HG03103 (cell line): Measurements from ENCODE around the gene TSNAXIP1.

Experiments used
- ATAC-seq: cut with Tn5 transposase; IDR thresholded peaks from one replicate; pipeline ENCODE4 v1.9.1; 2021; ENCODE audit warnings: low read depth; ENCODE audit not compliant: unreplicated experiment

Gene TSNAXIP1, protein sequence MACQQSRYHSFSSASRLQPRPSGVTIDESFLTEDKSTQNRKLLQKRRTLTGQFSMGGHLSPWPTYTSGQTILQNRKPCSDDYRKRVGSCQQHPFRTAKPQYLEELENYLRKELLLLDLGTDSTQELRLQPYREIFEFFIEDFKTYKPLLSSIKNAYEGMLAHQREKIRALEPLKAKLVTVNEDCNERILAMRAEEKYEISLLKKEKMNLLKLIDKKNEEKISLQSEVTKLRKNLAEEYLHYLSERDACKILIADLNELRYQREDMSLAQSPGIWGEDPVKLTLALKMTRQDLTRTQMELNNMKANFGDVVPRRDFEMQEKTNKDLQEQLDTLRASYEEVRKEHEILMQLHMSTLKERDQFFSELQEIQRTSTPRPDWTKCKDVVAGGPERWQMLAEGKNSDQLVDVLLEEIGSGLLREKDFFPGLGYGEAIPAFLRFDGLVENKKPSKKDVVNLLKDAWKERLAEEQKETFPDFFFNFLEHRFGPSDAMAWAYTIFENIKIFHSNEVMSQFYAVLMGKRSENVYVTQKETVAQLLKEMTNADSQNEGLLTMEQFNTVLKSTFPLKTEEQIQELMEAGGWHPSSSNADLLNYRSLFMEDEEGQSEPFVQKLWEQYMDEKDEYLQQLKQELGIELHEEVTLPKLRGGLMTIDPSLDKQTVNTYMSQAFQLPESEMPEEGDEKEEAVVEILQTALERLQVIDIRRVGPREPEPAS

DNA sequence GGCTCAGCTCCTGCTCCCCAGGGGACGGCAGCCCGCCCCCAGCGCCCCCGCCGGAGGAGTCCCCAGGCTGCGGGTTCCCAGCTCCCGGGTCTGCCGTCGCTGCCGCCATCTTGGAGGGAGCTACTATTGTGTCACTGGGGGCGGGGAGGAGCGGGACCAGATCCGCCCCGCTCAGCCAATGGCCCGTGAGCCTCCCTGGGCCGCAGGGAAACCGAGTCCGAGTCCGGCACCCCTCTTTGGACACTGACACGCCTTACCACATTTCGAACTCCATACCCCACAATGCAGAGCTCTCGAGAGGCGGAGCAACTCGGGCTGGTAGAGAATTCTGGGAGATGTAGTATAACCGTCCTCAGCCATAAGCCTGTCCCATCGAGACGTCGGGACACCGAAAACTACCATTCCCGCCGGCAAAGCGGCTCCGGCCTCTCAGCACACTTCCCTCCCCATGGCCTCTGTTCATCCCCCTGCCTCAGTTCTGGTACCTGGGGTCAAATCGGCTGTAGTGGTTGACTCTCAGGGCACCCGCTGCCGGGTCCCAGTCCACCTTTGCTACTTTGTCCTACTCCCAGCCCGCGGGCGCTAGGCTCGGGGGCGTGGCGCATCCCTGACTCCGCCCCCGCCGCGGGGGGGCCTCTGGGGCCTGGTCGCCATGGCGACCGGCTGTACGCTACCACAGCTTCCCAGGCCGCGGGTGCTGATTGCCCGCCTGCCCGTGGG is at the start of gene TSNAXIP1, which contains the start of gene RANBP10:
TSS of gene TSNAXIP1 (plus strand) at position 462 of the 720 bp plus-strand sequence. CDS start 261 bp downstream, outside the sequence.
TSS of gene RANBP10 (minus strand) at position 133 of the 720 bp plus-strand sequence. CDS start at position 109, 24 bp downstream.
- peak; percentile 83 for ATAC-seq

DNA sequence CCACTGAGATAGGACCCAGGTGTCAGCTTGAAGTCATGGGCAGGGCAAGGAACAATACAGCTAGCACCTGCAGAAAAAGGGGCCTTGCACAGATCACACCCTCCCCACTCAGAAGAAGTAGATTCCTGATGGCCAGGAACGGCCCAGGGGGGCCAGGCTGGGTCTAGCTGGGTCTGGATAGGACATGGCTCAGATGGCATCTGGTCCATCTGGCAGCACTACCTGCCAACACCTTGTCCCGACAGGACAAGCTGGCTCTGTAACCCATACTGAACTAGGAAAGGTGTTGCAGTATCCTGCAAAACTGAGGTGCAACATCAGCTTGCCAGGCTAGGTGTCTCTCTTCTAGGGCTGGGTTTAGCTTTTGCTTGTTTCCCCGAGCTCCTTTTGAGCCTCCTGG is 48.7 kb upstream of the TSNAXIP1 start:
- ATAC-seq: no peak

DNA sequence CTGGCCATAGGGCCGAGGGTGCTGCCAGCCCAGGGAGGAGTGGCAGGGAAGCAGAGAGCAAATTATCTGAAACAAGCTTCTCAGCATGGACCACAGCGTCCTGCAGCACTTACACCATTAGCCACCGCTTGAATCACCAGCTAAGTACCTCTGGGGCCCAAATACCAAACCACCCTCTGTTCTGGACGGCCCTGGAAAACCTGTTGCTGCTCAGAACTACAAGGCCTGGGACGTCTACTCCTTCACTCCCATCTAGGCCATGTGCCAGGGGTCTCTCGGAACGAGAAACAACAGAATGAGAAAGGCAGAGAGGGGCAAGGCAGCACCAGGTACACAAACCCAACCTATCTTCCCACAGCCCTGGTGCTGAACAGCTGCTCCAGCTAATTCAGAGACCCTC is 47.7 kb upstream of the TSNAXIP1 start:
- ATAC-seq: no peak

DNA sequence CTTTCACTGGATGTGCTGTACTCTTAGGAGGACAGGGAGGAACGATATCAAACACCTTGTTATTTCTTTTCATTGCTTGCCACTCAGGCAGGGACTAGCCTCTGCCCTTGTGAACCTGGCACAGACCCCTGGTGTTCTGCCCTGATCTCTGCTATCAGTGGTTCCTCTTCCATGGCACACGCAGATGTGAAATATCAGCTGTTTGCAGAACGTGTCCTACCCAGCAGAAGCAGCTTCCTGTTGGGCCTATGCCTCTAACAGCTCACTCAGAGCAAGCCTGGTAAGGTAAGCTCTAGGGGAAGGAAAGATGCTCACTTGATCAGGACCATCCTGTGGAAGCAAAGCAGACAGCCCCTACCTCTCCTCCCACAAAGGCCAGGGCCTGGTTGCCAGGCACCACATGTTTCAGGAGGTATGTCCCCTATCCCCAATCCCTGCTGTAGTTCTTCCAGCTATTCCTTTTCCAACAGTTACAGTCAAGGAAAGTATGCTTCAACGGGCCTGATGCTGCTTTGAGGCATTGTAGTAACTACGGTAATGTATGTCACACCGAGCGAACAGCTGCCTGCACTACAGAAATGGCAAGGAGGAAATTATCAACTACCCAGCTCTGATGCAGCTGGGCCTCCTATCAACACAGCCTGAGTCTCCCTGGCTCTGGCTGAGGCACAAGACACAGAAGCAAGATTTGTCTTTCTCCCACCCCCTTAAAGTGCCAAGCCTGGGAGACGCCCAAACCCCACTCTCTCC is 46.3 kb upstream of the TSNAXIP1 start:
- no peak for ATAC-seq

DNA sequence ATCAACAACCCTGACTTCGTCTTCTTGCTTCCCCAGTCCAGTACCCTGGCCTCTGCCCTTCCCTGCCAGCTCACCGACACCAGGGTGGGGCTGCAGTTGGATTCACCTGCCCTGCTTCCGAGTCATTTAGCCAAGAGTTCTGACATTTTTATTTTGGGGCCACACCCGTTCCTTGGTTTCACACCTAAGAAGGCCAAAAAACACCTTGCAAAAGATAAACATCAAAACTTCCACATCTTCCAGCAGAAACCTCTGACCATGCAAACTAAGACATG is 45.8 kb upstream of the TSNAXIP1 start:
- ATAC-seq: no peak

DNA sequence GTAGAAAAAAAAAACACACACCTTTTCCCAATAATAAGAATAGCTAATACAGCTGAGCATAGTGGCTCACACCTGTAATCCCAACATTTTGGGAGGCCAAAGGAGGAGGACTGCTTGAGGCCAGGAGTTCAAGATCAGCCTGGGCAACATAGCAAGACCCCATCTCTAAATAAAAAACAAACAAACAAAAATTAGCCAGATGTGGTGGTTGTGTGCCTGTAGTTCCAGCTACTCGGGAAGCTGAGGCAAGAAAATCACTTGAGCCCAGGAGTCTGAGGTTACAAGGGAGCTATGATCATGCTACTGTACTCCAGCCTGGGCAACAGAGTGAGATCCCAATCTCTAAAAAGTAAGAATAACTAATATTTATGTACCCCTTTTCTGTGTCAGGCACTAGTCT is 44.8 kb upstream of the TSNAXIP1 start:
- ATAC-seq: no peak

DNA sequence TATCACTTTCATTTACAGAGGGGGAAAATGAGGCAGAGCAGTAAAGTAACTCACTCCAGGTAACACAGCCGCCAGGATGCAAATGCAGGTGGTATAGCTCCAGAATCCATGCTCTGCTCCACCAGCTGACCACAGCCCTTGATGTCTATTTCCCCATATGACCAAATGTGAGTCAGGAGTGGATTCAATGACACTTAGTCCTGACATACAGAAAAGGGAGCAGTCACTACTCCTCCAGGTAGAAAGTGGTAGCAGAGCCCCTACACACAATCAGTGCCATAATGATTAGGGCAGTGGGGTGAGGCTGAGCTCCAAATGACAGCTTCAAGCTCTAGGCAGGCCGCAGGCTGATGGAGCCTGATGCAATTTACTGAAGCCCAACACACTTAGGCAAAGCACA is 44.3 kb upstream of the TSNAXIP1 start:
- ATAC-seq: no peak

DNA sequence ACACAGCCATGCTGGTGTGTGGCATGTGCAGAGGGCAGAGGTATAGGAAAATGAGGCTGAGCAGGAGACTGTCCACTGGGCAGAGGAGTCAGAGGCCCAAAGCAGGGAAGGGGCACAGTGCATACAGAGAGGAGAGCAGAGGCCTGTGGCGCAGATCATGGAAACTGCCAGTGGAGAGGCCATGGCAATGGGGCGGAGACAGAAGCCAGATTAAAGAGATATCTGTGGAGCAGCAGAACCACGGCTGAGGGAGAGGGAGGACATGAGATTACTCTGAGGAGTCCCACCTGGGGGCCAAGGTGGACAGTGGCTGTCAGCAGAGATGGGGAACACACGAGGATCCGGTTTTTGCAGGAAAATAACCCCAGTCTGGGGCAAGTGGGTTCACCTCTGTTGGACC is 43.6 kb upstream of the TSNAXIP1 start:
- ATAC-seq: no peak

DNA sequence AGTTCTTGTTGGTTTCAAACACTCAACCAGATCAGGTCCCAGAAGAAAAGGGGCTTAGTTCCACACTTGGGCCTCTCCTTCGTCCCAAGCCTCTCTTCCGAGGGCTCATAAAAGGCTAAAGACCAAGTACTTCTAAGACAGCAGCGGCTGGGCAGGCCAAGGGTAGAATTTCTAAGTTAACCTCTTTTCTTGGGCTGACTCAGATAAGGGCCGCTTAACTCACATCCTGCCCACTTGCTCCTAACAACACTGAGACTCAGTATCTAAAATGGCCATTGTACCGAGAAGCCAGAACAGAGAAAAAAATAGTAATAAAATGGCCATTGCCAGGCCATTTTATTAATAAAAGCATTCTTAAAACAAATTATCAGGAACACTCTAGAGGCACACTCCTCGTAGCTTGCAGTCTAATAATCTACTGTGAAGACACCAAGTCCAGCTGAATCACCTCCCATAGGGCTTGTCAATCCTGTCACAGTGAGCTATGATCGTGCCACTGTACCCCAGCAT is 42.5 kb upstream of the TSNAXIP1 start:
- ATAC-seq: no peak

DNA sequence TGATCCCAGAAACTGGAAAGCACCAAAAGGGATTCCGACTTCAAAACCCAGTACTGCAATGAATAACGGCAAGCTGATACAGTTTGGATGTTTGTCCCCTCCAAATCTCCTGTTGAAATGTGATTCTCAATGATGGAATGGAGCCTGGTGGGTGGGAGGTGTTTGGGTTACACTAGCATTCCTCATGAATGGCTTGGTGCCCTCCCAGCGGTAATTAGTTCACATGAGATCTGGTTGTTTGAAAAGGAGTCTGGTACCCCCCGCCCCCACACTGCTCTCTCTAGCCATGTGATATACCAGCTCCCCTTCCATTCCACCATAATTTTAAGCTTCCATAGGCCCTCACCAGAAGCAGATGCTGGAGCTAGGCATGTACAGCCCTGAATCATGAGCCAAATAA is 40.4 kb upstream of the TSNAXIP1 start:
- no peak for ATAC-seq

DNA sequence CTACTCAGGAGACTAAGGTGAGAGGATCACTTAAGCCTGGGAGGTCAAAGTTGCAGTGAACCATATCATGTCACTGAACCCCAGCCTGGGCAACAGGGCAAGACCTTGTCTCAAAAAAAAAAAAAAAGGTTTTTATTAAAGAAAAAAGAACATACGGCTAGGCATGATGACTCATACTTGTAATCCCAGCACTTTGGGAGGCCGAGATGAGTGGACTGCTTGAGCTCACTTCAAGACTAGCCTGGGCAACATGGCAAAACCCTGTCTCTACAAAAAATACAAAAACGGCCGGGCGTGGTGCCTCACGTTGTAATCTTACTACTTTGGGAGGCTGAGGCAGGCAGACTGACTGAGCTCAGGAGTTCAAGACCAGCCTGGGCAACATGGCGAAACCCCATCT is 38.7 kb upstream of the TSNAXIP1 start:
- no peak for ATAC-seq

DNA sequence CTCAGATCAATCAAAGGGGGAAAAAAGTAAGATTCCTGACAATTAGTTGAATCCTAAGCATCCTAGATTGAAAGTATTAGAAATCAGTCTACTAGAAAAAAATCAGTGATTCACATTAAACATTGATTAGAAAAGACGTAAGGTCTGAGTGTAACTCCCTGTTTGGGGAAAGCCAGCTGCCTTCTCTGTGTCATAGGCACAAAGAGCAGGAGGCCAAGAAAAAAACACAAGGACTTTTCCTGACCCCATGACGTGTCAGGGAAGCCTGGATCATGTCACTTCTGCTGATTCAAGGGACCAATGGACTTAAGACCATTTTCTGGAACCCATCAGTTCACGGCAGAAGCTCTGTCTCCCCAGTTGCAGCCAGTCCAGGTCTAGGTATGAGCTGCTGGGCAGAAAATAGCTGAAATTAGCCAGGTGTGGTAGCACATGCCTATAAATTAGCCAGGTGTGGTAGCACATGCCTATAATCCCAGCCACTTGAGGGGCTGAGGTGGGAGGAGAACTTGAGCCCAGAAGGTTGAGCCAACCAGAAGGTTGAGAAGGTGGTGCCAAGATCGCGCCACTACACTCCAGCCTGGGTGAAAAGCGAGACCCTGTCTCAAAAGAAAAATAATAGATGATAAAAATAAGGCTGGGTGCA is 36.2 kb upstream of the TSNAXIP1 start:
- ATAC-seq: no peak

DNA sequence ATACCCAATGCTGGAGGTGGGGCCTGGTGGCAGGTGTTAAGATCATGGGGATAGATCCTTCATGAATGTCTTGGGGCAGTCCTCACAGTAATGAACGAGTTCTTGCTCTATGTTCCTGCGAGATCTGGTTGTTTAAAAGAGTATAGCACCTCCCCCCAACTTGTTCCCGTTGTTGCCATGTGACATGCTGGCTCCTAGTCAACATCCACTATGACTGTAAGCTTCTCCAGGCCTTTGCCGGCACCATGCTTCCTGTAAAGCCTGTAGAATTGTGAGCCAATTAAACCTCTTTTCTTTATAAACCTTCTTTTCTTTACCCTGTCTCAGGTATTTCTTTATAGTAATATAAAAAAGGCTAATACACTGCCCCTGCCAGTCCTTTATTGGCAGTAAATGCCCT is 33.6 kb upstream of the TSNAXIP1 start:
- no peak for ATAC-seq

DNA sequence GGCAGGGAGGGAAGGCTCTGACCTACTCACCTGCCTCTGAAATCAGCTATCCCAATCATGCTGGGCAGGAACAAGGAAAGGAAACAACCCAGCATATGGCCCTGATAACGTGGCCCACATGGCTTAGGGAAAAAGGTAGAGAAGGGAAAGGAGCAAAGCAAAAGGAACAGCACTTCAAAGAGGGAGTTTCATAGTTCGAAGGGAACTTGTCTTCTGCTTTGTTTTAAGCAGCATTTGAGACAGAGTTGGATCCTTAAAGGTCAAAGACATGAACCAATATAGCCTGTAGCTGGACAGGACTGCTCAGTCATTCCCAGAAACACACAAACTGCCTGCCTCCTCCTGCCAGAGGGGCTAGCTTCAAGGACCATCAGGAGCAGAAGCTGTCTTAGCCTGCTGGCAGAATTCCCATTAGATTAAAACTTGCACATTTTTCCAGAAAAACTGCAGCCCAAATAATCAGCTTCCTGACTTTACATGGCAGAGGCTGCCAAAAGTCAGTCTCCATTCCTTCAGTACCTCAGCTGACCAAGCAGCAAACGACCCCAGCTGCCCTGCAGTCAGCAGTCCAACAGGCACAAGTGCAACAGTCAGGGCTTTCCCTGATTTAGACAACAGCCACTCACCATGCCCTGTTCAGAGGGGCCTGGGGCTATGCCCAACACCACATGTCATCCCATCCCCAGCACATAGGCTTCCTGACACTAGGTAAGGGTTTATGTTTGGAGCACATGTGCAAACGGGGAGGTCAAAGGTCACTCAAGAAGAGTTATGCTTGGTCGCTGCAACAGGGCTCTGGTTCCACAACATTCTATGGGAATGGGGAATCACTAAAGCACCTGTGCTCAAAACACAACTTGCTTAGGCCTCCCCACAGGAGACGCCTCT is 32.9 kb upstream of the TSNAXIP1 start:
- no peak for ATAC-seq

DNA sequence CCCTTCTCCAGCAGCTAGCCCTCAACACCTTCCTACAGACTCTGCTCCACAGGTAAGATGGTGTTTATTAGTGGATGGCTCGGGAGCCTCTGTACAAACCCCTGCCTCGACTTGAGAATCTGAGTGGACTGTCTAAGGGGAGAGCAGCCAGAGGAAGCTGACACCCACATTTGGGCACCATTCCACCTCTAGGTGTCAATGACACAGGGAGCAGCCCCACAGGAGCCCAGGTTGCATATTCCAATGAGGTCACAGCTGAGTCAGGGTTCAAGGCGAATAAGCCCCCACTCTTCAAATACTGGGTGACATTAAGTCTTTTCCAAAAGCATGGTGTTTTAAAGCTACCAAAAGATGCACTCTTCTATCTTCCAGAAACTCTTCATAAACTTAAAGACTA is 32.2 kb upstream of the TSNAXIP1 start:
- no peak for ATAC-seq

DNA sequence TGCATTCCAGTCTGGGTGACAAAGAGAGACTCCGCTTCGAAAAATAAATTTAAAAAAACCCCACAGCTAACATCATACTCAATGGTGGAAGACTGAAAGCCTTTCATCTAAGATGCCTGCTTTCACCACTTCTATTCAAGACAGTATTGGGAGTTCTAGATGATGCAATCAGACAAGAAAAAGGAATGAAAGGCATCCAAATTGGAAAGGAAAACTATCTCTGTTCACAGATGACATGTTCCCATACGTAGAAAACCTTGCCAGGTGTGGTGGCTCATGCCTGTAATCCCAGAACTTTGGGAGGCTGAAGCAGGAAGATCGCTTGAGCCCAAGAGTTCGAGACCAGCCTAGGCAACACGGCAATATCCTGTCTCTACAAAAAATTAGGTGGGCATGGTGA is 31.4 kb upstream of the TSNAXIP1 start:
- ATAC-seq: no peak

DNA sequence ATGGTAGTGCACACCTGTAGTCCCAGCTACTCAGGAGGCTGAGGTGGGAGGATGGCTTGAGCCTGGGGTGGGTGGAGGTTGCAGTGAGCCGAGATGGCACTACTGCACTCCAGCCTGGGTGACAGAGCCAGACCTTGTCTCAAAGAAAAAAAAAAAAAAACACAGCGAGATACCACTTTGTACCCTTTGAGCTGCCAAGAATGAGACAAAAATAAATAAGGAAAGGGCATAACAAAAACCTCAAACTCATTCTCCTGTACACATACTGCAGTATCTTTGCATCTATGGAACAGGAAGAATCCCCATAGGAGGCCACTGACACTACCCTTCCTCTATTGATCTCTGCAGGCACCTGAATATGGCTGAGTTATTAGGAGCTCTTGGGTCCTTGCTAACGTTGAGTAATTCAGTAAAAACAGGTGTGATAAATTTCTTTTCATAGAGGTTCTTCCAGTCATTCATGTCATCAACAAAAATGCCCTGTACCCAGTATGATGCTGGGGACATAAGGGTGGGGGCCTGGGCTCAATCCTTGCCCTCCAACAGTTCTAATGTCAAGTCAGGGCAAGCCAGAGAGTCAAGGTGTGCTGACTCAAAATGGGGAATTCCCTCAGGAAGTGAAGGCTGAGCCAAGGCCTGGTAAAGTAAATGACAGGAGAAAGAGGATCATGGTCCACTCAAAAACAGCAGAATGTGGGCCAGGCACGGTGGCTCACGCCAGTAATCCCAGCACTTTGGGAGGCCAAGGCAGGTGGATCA is 27.3 kb upstream of the TSNAXIP1 start:
- no peak for ATAC-seq

DNA sequence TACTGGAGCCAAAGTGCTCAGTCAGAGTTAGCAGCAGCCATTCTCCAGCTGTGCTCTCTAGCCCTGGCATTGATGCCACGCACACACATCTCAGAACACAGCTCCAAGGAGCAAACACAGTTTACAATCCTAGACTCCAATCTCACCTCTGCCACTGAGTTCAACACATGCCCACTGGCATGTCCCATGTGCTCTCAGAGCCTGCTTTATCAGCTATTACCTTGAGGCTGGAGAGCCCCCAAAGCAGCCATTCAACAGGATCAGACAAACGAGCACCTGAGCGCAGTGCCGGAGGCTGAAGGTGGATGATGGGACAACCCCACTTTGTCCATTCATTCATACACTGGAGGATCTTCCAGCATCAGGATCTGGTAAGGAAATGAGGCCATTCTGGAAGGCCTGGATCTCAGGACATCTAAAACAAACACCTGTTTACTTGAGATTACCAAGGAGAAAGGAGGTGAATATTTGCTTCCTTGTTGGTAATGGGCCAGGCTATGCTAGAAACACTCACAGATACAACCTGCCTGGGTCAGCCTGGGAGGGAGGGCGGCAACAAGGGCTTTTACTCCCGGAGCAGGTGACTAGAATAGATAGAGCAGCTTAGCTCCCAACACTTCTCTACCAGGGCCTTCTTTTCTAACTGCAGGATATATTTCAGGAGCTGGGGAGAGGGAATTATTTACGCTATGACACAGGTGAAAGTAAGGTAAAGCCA is 25.7 kb upstream of the TSNAXIP1 start:
- no peak for ATAC-seq
